H1 (cell line): Measurements from ENCODE around the gene FPR2. TPM values are rescaled to one million over a fixed set of nuclear protein-coding genes. Genes with fewer than 3 reads are reported as not detected.

Experiments
- CTCF ChIA-PET: fragments of 300-600 bp; sonication (Branson Sonifier 250); formaldehyde crosslinking; loops from one replicate; lab custom pipeline; 2021; ENCODE audit not compliant: partially characterized antibody; lab: Charles Lee
- POLR2A ChIA-PET: fragments of 300-600 bp; sonication (Branson Sonifier 250); formaldehyde crosslinking; loops from one replicate; lab custom pipeline; 2021; ENCODE audit warnings: inconsistent platforms; ENCODE audit not compliant: partially characterized antibody; lab: Charles Lee
- DNase-seq, 2 experiments: peaks; one replicate each; pipeline versions ENCODE4 v3.0.0 to v3.0.0-alpha.2; 2010 to 2022; ENCODE audit warnings: low spot score in 2 of 2, low read depth in 1 of 2, mixed read lengths in 1 of 2
- FAIRE-seq: peaks from 2 replicates; lab custom pipeline; 2011; peaks lifted over from hg19 to GRCh38; lab: Jason Lieb, UNC
- H2AFZ ChIP-seq: 2 replicates; pipeline ENCODE4 v1.8.1; 2012; ENCODE audit warnings: low read length, inconsistent platforms
- H2AK5ac ChIP-seq: 2 replicates; pipeline ENCODE4 v1.6.1; 2013; ENCODE audit warnings: low read depth, low read length
- H2BK120ac ChIP-seq: replicated peaks from 2 replicates; pipeline ENCODE3; 2013; ENCODE audit warnings: low read depth, low read length, inconsistent platforms
- H2BK12ac ChIP-seq: 2 replicates; pipeline ENCODE4 v1.6.1; 2013; ENCODE audit warnings: low read depth, low read length
- H2BK15ac ChIP-seq: 2 replicates; pipeline ENCODE4 v1.6.1; 2013; ENCODE audit warnings: low read length
- H2BK20ac ChIP-seq: 2 replicates; pipeline ENCODE4 v1.6.1; 2013; ENCODE audit warnings: low read length
- H2BK5ac ChIP-seq: 2 replicates; pipeline ENCODE4 v1.6.1; 2013; ENCODE audit warnings: low read depth, low read length
- H3K14ac ChIP-seq: 2 replicates; pipeline ENCODE4 v1.6.1; 2013; ENCODE audit warnings: inconsistent platforms; ENCODE audit not compliant: insufficient read length
- H3K18ac ChIP-seq: 2 replicates; pipeline ENCODE4 v1.6.1; 2013; ENCODE audit warnings: low read length; ENCODE audit errors: extremely low read depth
- H3K23ac ChIP-seq: 2 replicates; pipeline ENCODE4 v1.6.1; 2013; ENCODE audit warnings: inconsistent platforms; ENCODE audit not compliant: insufficient read length
- H3K23me2 ChIP-seq: 2 replicates; pipeline ENCODE4 v1.6.1; 2013; ENCODE audit warnings: low read depth, low read length
- H3K27ac ChIP-seq: 2 replicates; pipeline ENCODE4 v1.6.1; 2011; ENCODE audit warnings: low read depth, low read length, inconsistent platforms
- H3K27me3 ChIP-seq, 4 experiments: replicated peaks in 1 of 4; 1 replicate in 1 of 4; 2 replicates in 3 of 4; pipeline versions ENCODE4 v1.6.1 to v1.8.1; 2011 to 2013; ENCODE audit warnings: low read length in 3 of 4, mild to moderate bottlenecking in 3 of 4, inconsistent platforms in 2 of 4, mixed read lengths in 2 of 4, moderate library complexity in 1 of 4; ENCODE audit not compliant: control insufficient read depth in 3 of 4, insufficient read depth in 3 of 4; ENCODE audit errors: extremely low read depth in 1 of 4
- H3K36me3 ChIP-seq, 4 experiments: 2 replicates each; pipeline versions ENCODE4 v1.6.1 to v1.8.1; 2011 to 2013; ENCODE audit warnings: mild to moderate bottlenecking in 4 of 4, low read length in 3 of 4, moderate library complexity in 2 of 4, control low read depth in 1 of 4, inconsistent platforms in 1 of 4; ENCODE audit not compliant: insufficient read depth in 4 of 4, control insufficient read depth in 2 of 4
- H3K4ac ChIP-seq: replicated peaks from 2 replicates; pipeline ENCODE3; 2013; ENCODE audit warnings: low read length, low read depth, mixed read lengths, inconsistent platforms; ENCODE audit not compliant: insufficient read length
- H3K4me1 ChIP-seq, 4 experiments: replicated peaks in 1 of 4; 1 replicate in 1 of 4; 2 replicates in 3 of 4; pipeline versions ENCODE4 v1.6.1 to v1.8.1; 2011 to 2013; ENCODE audit warnings: low read length in 3 of 4, inconsistent platforms in 2 of 4, mixed read lengths in 1 of 4; ENCODE audit not compliant: insufficient read depth in 4 of 4, control insufficient read depth in 3 of 4
- H3K4me2 ChIP-seq, 2 experiments: 2 replicates each; pipeline versions ENCODE4 v1.6.1 to v1.8.1; 2011 to 2013; ENCODE audit warnings: low read depth in 2 of 2, low read length in 2 of 2, control low read depth in 1 of 2, inconsistent platforms in 1 of 2, mild to moderate bottlenecking in 1 of 2; ENCODE audit not compliant: insufficient read depth in 1 of 2
- H3K4me3 ChIP-seq, 4 experiments: fragments of 200-600, 300-600 bp in 1 of 4; sonication (generic), shearing (Covaris generic), sonication (Bioruptor Twin) in 1 of 4; 2 replicates each; pipeline versions ENCODE4 v1.5.1 to v1.8.1; 2011 to 2016; ENCODE audit warnings: low read length in 4 of 4, low read depth in 3 of 4, control low read depth in 2 of 4, inconsistent platforms in 2 of 4, mild to moderate bottlenecking in 2 of 4, mixed read lengths in 1 of 4, moderate library complexity in 1 of 4; ENCODE audit not compliant: insufficient read depth in 2 of 4; ENCODE audit errors: extremely low read depth in 1 of 4
- H3K56ac ChIP-seq: replicated peaks from 2 replicates; pipeline ENCODE3; 2013; ENCODE audit warnings: low read depth, mild to moderate bottlenecking, mixed read lengths, low read length, inconsistent platforms; ENCODE audit not compliant: insufficient read length
- H3K79me1 ChIP-seq: 2 replicates; pipeline ENCODE4 v1.6.1; 2013; ENCODE audit warnings: low read depth, low read length, control low read depth
- H3K79me2 ChIP-seq, 2 experiments: 2 replicates each; pipeline versions ENCODE4 v1.6.1 to v1.8.1; 2012 to 2013; ENCODE audit warnings: low read length in 2 of 2, mild to moderate bottlenecking in 2 of 2, inconsistent platforms in 1 of 2; ENCODE audit not compliant: insufficient read depth in 2 of 2, control insufficient read depth in 1 of 2
- H3K9ac ChIP-seq, 4 experiments: replicated peaks in 1 of 4; 1 replicate in 1 of 4; 2 replicates in 3 of 4; pipeline versions ENCODE4 v1.6.1 to v1.8.1; 2011 to 2013; ENCODE audit warnings: low read depth in 3 of 4, low read length in 3 of 4, control low read depth in 2 of 4, mild to moderate bottlenecking in 2 of 4, moderate library complexity in 2 of 4, inconsistent platforms in 1 of 4; ENCODE audit errors: extremely low read depth in 1 of 4
- H3K9me3 ChIP-seq, 2 experiments: 2 replicates each; pipeline versions ENCODE4 v1.6.1 to v1.8.1; 2012 to 2013; ENCODE audit warnings: mild to moderate bottlenecking in 2 of 2, moderate library complexity in 2 of 2, control low read depth in 1 of 2, inconsistent platforms in 1 of 2, low read depth in 1 of 2, low read length in 1 of 2, mixed read lengths in 1 of 2; ENCODE audit not compliant: insufficient read depth in 2 of 2
- H4K20me1 ChIP-seq, 2 experiments: replicated peaks in 1 of 2; 2 replicates each; pipeline versions ENCODE3 to v1.8.1; 2011 to 2013; ENCODE audit warnings: inconsistent platforms in 2 of 2, low read length in 2 of 2, mild to moderate bottlenecking in 1 of 2; ENCODE audit not compliant: insufficient read depth in 2 of 2, control insufficient read depth in 1 of 2
- H4K5ac ChIP-seq: 2 replicates; pipeline ENCODE4 v1.6.1; 2013; ENCODE audit warnings: low read length, low read depth, mixed read lengths, inconsistent platforms; ENCODE audit not compliant: insufficient read length
- H4K8ac ChIP-seq: 2 replicates; pipeline ENCODE4 v1.8.0; 2013; ENCODE audit warnings: mild to moderate bottlenecking, moderate library complexity, low read length, inconsistent platforms; ENCODE audit not compliant: insufficient read depth; ENCODE audit errors: extremely low read depth
- H4K91ac ChIP-seq: replicated peaks from 2 replicates; pipeline ENCODE3; 2013; ENCODE audit warnings: low read length, mixed read lengths, inconsistent platforms; ENCODE audit not compliant: insufficient read length
- BACH1 ChIP-seq: IDR thresholded peaks from 2 replicates; pipeline ENCODE4 v1.6.1; 2012; ENCODE audit warnings: low read length, improper control_type of control experiment
- CBX5 ChIP-seq: fragments of 300-800, 300-1000 bp; sonication (generic); IDR thresholded peaks from 2 replicates; pipeline ENCODE4 v1.7.1; 2016; ENCODE audit warnings: antibody characterized with exemption, low read length, low read depth
- CBX8 ChIP-seq: fragments of 300-800, 300-1000 bp; sonication (generic); IDR thresholded peaks from 2 replicates; pipeline ENCODE4 v1.7.1; 2016; ENCODE audit warnings: low read depth, low read length, borderline replicate concordance
- GABPA ChIP-seq: IDR thresholded peaks from 2 replicates; pipeline ENCODE4 v1.6.1; 2011; ENCODE audit warnings: mild to moderate bottlenecking, low read length, moderate library complexity, borderline replicate concordance; ENCODE audit not compliant: insufficient read depth
- NANOG ChIP-seq: IDR thresholded peaks from 2 replicates; pipeline ENCODE4 v1.6.1; 2011; ENCODE audit warnings: low read length, low read depth, mild to moderate bottlenecking, inconsistent platforms; ENCODE audit not compliant: insufficient read depth, poor library complexity, severe bottlenecking
- POLR2A ChIP-seq, 2 experiments: IDR thresholded peaks; 1 replicate in 1 of 2; 2 replicates in 1 of 2; pipeline ENCODE4 v1.6.1; 2011; ENCODE audit warnings: low read depth in 2 of 2, low read length in 2 of 2, mild to moderate bottlenecking in 2 of 2; ENCODE audit errors: control extremely low read depth in 1 of 2
- RBBP5 ChIP-seq: IDR thresholded peaks from 2 replicates; pipeline ENCODE4 v1.7.1; 2012; ENCODE audit warnings: low read depth, mild to moderate bottlenecking, inconsistent platforms, low read length, moderate library complexity, borderline replicate concordance
- SRF ChIP-seq: IDR thresholded peaks from 2 replicates; pipeline ENCODE4 v1.6.1; 2011; ENCODE audit warnings: mild to moderate bottlenecking, low read depth, low read length, moderate library complexity
- TAF1 ChIP-seq: IDR thresholded peaks from 2 replicates; pipeline ENCODE4 v1.6.1; 2011; ENCODE audit warnings: mild to moderate bottlenecking, low read depth, low read length
- WGBS, 2 experiments: shearing (Covaris generic) in 1 of 2; methylation state at CpG; one replicate each; pipeline versions ENCODE4 v1.1.6 to v1.1.7; 2013 to 2015; ENCODE audit warnings: low lambda C conversion rate in 2 of 2, mixed read lengths in 2 of 2, inconsistent platforms in 1 of 2, low coverage in 1 of 2, missing lambda C conversion rate in 1 of 2; ENCODE audit not compliant: insufficient replicate concordance in 2 of 2, insufficient coverage in 1 of 2, insufficient read length in 1 of 2; ENCODE audit errors: extremely low coverage in 1 of 2, missing lambda C conversion rate in 1 of 2; 5-methylcytosine and 5-hydroxymethylcytosine counted together
- polyA plus RNA-seq, 7 experiments: library from polyadenylated mRNA; depleted of rRNA in 3 of 7; stranded (reverse) in 5 of 7; unstranded in 2 of 7; fragments of >200 nt in 5 of 7; fragments of 200-250 nt in 2 of 7; gene quantifications; 1 replicate in 5 of 7; 2 replicates in 1 of 7; 4 replicates in 1 of 7; pipeline versions ENCODE4 v1.2.1 to v1.2.3, GENCODE V29; 2011 to 2013; ENCODE audit warnings: missing spikeins in 2 of 7, mixed read lengths in 2 of 7
- total RNA-seq: library from RNA; stranded (reverse); fragmentation: NEBNext Ultra II Directional; extraction: Animal tissue kit (Norgen Biotek cat#: 25700); gene quantifications from 2 replicates; pipeline ENCODE4 v1.2.1, GENCODE V29; 2021

Gene FPR2
- total and polyA plus RNA-seq, 2 of the 8 experiments (the other 6 are each of a cell fraction or from before 2014, with no cell fraction given), result 0.17 TPM; not detected in 1

- DNase-seq, result no peak
- Histone ChIP-seq H3K56ac (no peak overlapping the region), H2BK5ac (no peak overlapping the region), H4K20me1 (no peaks in the 10 kb centered on the region), H2BK12ac (no peak overlapping the region), H3K9ac (no peak overlapping the region), H3K79me2 (no peaks in the 10 kb centered on the region), H3K4me3 (no peak overlapping the region), H2AK5ac (no peak overlapping the region), H2BK20ac (no peak overlapping the region), H2BK15ac (no peak overlapping the region), H3K27ac (no peak overlapping the region), H3K4me2 (no peak overlapping the region), H3K23ac (no peak overlapping the region), H3K4me1 (peaks cover 0 to 3% (median 0%) of the 10 kb centered on the region in 4 experiments; a peak in 2 of 7 replicates), H3K27me3 (no peaks in the 10 kb centered on the region), H4K8ac (no peak overlapping the region), H2AFZ (no peak overlapping the region), H3K14ac (no peak overlapping the region), H3K18ac (no peak overlapping the region), H3K9me3 (peaks cover 0 to 7% of the 10 kb centered on the region in 2 experiments; a peak in 2 of 4 replicates), H4K91ac (no peak overlapping the region), H3K23me2 (no peaks in the 10 kb centered on the region), H4K5ac (no peak overlapping the region), H3K79me1 (no peaks in the 10 kb centered on the region), H3K4ac (no peak overlapping the region), H3K36me3 (no peaks in the 10 kb centered on the region), H2BK120ac (no peak overlapping the region)
- ChIA-PET CTCF (no interaction called here), POLR2A (no interaction called here)
- no peak for FAIRE-seq
- TF ChIP-seq NANOG, result no peak
- no peak for TF ChIP-seq RBBP5
- no peak for TF ChIP-seq GABPA
- no peak for TF ChIP-seq POLR2A (IDR thresholded peaks at IDR 0.05; ENCODE audit: control extremely low read depth in 1 of 2, low read depth in 2 of 2, low read length in 2 of 2)
- TF ChIP-seq TAF1, result no peak
- TF ChIP-seq BACH1, result no peak
- no peak for TF ChIP-seq CBX5
- TF ChIP-seq CBX8, result no peak
- TF ChIP-seq SRF, result no peak
- 90% methylated on average over 10 of the region's 10 CpGs; no CpG with 5 or more reads in 1 of the 2 experiments for WGBS, 2 experiments
These were observed 25.1 kb upstream of the FPR2 start for GRCh38 chr19:51735759-51736449.
